Neutrophil (primary cell): ENCODE measurements around the gene CCDC86.

ENCODE experiments used
- H3K27ac ChIP-seq: fragments of 200-600 bp; sonication (generic); 2 replicates; pipeline ENCODE4 v1.5.1; 2016; ENCODE audit warnings: mild to moderate bottlenecking, moderate library complexity
- H3K27me3 ChIP-seq: fragments of 200-600 bp; sonication (generic); 2 replicates; pipeline ENCODE4 v1.6.0; 2016; ENCODE audit warnings: mild to moderate bottlenecking
- H3K36me3 ChIP-seq: fragments of 200-600 bp; sonication (generic); 2 replicates; pipeline ENCODE4 v1.5.1; 2017
- H3K4me1 ChIP-seq, 2 experiments: fragments of 200-600 bp in 1 of 2; sonication (generic) in 1 of 2; 1 replicate in 1 of 2; 2 replicates in 1 of 2; pipeline versions ENCODE4 v1.5.1 to v1.6.1; 2013 to 2016; ENCODE audit warnings: low read depth in 1 of 2, low read length in 1 of 2, mild to moderate bottlenecking in 1 of 2, moderate library complexity in 1 of 2; ENCODE audit not compliant: control insufficient read depth in 1 of 2, insufficient read depth in 1 of 2
- H3K4me3 ChIP-seq, 2 experiments: fragments of 200-600 bp in 1 of 2; sonication (generic) in 1 of 2; 1 replicate in 1 of 2; 2 replicates in 1 of 2; pipeline ENCODE4 v1.5.1; 2013 to 2016; ENCODE audit warnings: low read depth in 1 of 2, low read length in 1 of 2, mild to moderate bottlenecking in 1 of 2, moderate library complexity in 1 of 2
- H3K9me3 ChIP-seq: fragments of 200-600 bp; sonication (generic); 2 replicates; pipeline ENCODE4 v1.5.1; 2016
- TF ChIP-seq, protein P1 (sequence below): fragments of 200-600 bp; sonication (generic); IDR thresholded peaks from 2 replicates; pipeline ENCODE4 v1.5.1; 2016; ENCODE audit warnings: antibody characterized with exemption

The CCDC86 gene

GRCh38 chr11:60855726-60856633 lies 14.1 kb downstream of the CCDC86 start, which contains the start of gene PTGDR2:
PTGDR2 (minus strand) TSS chr11:60855950; CDS start chr11:60853722, 2,228 bp downstream.
- Histone ChIP-seq H3K9me3 (no peaks in the 10 kb centered on the region), H3K4me1 (no peaks in the 10 kb centered on the region), H3K36me3 (no peaks in the 10 kb centered on the region), H3K27me3 (peaks cover 32% of the 10 kb centered on the region), H3K4me3 (no peak within 1 kb of the TSS), H3K27ac (no peak within 1 kb of the TSS)
- TF ChIP-seq, protein P1, sequence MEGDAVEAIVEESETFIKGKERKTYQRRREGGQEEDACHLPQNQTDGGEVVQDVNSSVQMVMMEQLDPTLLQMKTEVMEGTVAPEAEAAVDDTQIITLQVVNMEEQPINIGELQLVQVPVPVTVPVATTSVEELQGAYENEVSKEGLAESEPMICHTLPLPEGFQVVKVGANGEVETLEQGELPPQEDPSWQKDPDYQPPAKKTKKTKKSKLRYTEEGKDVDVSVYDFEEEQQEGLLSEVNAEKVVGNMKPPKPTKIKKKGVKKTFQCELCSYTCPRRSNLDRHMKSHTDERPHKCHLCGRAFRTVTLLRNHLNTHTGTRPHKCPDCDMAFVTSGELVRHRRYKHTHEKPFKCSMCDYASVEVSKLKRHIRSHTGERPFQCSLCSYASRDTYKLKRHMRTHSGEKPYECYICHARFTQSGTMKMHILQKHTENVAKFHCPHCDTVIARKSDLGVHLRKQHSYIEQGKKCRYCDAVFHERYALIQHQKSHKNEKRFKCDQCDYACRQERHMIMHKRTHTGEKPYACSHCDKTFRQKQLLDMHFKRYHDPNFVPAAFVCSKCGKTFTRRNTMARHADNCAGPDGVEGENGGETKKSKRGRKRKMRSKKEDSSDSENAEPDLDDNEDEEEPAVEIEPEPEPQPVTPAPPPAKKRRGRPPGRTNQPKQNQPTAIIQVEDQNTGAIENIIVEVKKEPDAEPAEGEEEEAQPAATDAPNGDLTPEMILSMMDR = no peak

DNA sequence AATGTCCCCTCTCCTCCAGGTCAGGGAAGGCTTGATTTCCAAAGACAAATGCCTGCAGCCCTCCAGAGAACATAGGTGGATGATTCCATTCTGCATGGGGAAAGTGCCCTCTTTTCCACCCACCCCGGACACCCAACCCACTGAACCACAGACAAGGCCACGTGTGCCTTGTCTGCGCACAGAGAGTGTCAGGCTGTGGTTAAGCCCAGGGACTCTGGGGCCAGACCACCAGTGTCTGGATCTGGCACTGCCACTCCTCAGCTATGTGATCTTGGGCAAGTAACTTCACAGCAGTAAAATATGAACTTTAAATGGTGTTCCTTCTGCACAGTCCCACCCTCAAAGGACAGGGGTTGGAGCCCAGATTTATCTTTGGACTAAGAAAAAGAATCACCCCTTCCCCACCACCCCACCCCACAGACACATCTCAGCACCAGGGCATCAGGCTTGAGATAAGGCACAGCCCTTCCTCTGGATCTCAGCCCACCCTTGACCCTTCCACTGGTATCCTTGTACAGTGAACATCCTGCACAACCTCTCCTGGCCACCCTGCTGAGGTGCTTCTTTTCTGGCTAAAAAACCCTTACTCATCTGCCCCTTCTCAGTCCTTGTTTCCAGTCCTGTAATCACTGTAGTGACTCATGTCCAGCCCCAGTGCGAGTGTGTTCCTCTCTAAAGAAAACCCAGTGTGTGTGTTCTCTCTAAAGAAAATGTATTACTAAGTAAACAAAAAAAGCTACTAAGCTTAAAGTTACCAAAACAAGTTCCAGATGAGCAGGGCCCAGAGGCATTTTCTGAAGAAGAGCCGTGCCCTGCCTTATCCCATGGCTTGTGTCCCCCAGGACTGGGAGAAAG lies 15.7 kb downstream of the CCDC86 start:
- Histone ChIP-seq H3K4me1 (no peaks in the 10 kb centered on the region), H3K27me3 (peaks cover 32% of the 10 kb centered on the region), H3K9me3 (no peaks in the 10 kb centered on the region), H3K36me3 (no peaks in the 10 kb centered on the region), H3K27ac (no peak overlapping the region), H3K4me3 (no peak overlapping the region)
- TF ChIP-seq, protein P1 = no peak

- Histone ChIP-seq H3K4me1 (no peaks in the 10 kb centered on the region), H3K4me3 (no peak overlapping the region), H3K9me3 (no peaks in the 10 kb centered on the region), H3K36me3 (no peaks in the 10 kb centered on the region), H3K27me3 (peaks cover 32% of the 10 kb centered on the region), H3K27ac (no peak overlapping the region)
- TF ChIP-seq, protein P1 = no peak
Measured at GRCh38 chr11:60858236-60858635, 16.3 kb downstream of the CCDC86 start.

- Histone ChIP-seq H3K4me3 (no peak overlapping the region), H3K4me1 (no peaks in the 10 kb centered on the region), H3K36me3 (no peaks in the 10 kb centered on the region), H3K27me3 (peaks cover 29% of the 10 kb centered on the region), H3K9me3 (no peaks in the 10 kb centered on the region), H3K27ac (no peak overlapping the region)
- TF ChIP-seq, protein P1 = no peak
Measured at GRCh38 chr11:60858731-60859464, 17.0 kb downstream of the CCDC86 start.

- H3K4me1 ChIP-seq = no peaks in the 10 kb centered on the region
- TF ChIP-seq, protein P1 = no peak
- H3K9me3 ChIP-seq = no peaks in the 10 kb centered on the region
- H3K27ac ChIP-seq = no peak overlapping the region
- no peak overlapping the region for H3K4me3 ChIP-seq
- no peaks in the 10 kb centered on the region for H3K36me3 ChIP-seq
- peaks cover 20% of the 10 kb centered on the region for H3K27me3 ChIP-seq
Measured at GRCh38 chr11:60859616-60860250, 17.8 kb downstream of the CCDC86 start.
